IMR-90 (cell line): Measurements from ENCODE around the gene UNC93B1. TPM values are rescaled to one million over a fixed set of nuclear protein-coding genes. Genes with fewer than 3 reads are reported as not detected.
"Not testable (repeated sequence)": the region's sequence is repeated elsewhere in the genome, so short reads cannot be mapped to it uniquely, and the experiment has no call there.

ENCODE experiments used
- ATAC-seq: fragments of 200-7000 bp; cut with Tn5 transposase; 2 replicates; pipeline ENCODE4 v1.9.1; 2020; ENCODE audit warnings: low read depth, mild to moderate bottlenecking, moderate library complexity
- BruUV-seq: library from RNA; stranded (reverse); fragments of 400-500 nt; replicated peaks from 2 replicates; lab custom pipeline; 2021; lab: Mats Ljungman, UMichigan
- CTCF ChIA-PET: fragments of 300-600 bp; formaldehyde crosslinking; extraction: SDS; loops from one replicate; lab custom pipeline; 2021; ENCODE audit warnings: antibody characterized with exemption; lab: Yijun Ruan, JAX
- POLR2A ChIA-PET: fragments of 300-600 bp; sonication (Branson Sonifier 250); formaldehyde crosslinking; loops from one replicate; lab custom pipeline; 2022; ENCODE audit warnings: antibody characterized with exemption; ENCODE audit not compliant: unreplicated experiment; lab: Charles Lee
- DNase-seq: peaks from one replicate; pipeline ENCODE4 v3.0.0; 2013
- H2AFZ ChIP-seq: replicated peaks from 2 replicates; pipeline ENCODE3; 2013; ENCODE audit warnings: low read length, mild to moderate bottlenecking; ENCODE audit not compliant: poor library complexity
- H2AK5ac ChIP-seq: 2 replicates; pipeline ENCODE4 v1.6.1; 2013; ENCODE audit warnings: low read depth, low read length, inconsistent platforms
- H2AK9ac ChIP-seq: replicated peaks from 2 replicates; pipeline ENCODE3; 2013; ENCODE audit warnings: mild to moderate bottlenecking, low read depth, low read length, moderate library complexity; ENCODE audit not compliant: poor library complexity
- H2BK120ac ChIP-seq: 2 replicates; pipeline ENCODE4 v1.6.1; 2013; ENCODE audit warnings: low read depth, low read length, inconsistent platforms
- H2BK15ac ChIP-seq: 3 replicates; pipeline ENCODE4 v1.6.1; 2013; ENCODE audit warnings: low read depth, low read length, inconsistent platforms
- H2BK20ac ChIP-seq: 2 replicates; pipeline ENCODE4 v1.6.1; 2013; ENCODE audit warnings: low read depth, mild to moderate bottlenecking, inconsistent platforms, low read length, moderate library complexity
- H2BK5ac ChIP-seq: 2 replicates; pipeline ENCODE4 v1.6.1; 2013; ENCODE audit warnings: mild to moderate bottlenecking, low read depth, low read length, inconsistent platforms; ENCODE audit not compliant: poor library complexity, severe bottlenecking
- H3K14ac ChIP-seq: replicated peaks from 2 replicates; pipeline ENCODE4 v1.6.1; 2013; ENCODE audit warnings: low read depth, low read length, inconsistent platforms
- H3K18ac ChIP-seq: 2 replicates; pipeline ENCODE4 v1.6.1; 2013; ENCODE audit warnings: low read depth, low read length, control low read depth
- H3K23ac ChIP-seq: 2 replicates; pipeline ENCODE4 v1.6.1; 2013; ENCODE audit warnings: low read depth, low read length, inconsistent platforms
- H3K27ac ChIP-seq: 2 replicates; pipeline ENCODE4 v1.5.1; 2013; ENCODE audit warnings: mild to moderate bottlenecking, control low read depth, low read length; ENCODE audit not compliant: insufficient read depth
- H3K27me3 ChIP-seq: 2 replicates; pipeline ENCODE4 v1.6.1; 2013; ENCODE audit warnings: low read length; ENCODE audit not compliant: control insufficient read depth, insufficient read depth
- H3K36me3 ChIP-seq: 2 replicates; pipeline ENCODE4 v1.6.1; 2013; ENCODE audit warnings: low read length, mixed read lengths; ENCODE audit not compliant: control insufficient read depth, insufficient read depth
- H3K4ac ChIP-seq: 2 replicates; pipeline ENCODE4 v1.6.1; 2013; ENCODE audit warnings: low read depth, low read length, inconsistent platforms
- H3K4me1 ChIP-seq: 2 replicates; pipeline ENCODE4 v1.6.1; 2013; ENCODE audit warnings: low read length, mixed read lengths; ENCODE audit not compliant: control insufficient read depth, insufficient read depth
- H3K4me2 ChIP-seq: 2 replicates; pipeline ENCODE4 v1.6.1; 2013; ENCODE audit warnings: low read depth, mild to moderate bottlenecking, control low read depth, low read length, moderate library complexity
- H3K4me3 ChIP-seq: 2 replicates; pipeline ENCODE4 v1.5.1; 2013; ENCODE audit warnings: low read depth, mild to moderate bottlenecking, control low read depth, low read length, moderate library complexity; ENCODE audit not compliant: insufficient read depth
- H3K56ac ChIP-seq: 2 replicates; pipeline ENCODE4 v1.6.1; 2013; ENCODE audit warnings: low read length, inconsistent platforms; ENCODE audit not compliant: insufficient read depth; ENCODE audit errors: extremely low read depth
- H3K79me1 ChIP-seq, 2 experiments: 2 replicates each; pipeline ENCODE4 v1.6.1; 2013; ENCODE audit warnings: low read length in 2 of 2, inconsistent platforms in 1 of 2, low read depth in 1 of 2
- H3K9ac ChIP-seq: 2 replicates; pipeline ENCODE4 v1.6.1; 2013; ENCODE audit warnings: low read depth, low read length, control low read depth
- H3K9me1 ChIP-seq: 2 replicates; pipeline ENCODE4 v1.6.1; 2013; ENCODE audit warnings: low read length, inconsistent platforms; ENCODE audit not compliant: insufficient read depth
- H3K9me3 ChIP-seq: 2 replicates; pipeline ENCODE4 v1.6.1; 2013; ENCODE audit warnings: low read length; ENCODE audit not compliant: control insufficient read depth, insufficient read depth
- H4K20me1 ChIP-seq: 2 replicates; pipeline ENCODE4 v1.6.1; 2013; ENCODE audit warnings: low read length, inconsistent platforms; ENCODE audit not compliant: insufficient read depth
- H4K5ac ChIP-seq: 2 replicates; pipeline ENCODE4 v1.6.1; 2013; ENCODE audit warnings: mild to moderate bottlenecking, low read depth, low read length, control low read depth
- H4K8ac ChIP-seq, 2 experiments: 2 replicates each; pipeline ENCODE4 v1.6.1; 2013; ENCODE audit warnings: low read depth in 2 of 2, low read length in 2 of 2, control low read depth in 1 of 2, inconsistent platforms in 1 of 2
- H4K91ac ChIP-seq: 2 replicates; pipeline ENCODE4 v1.6.1; 2013; ENCODE audit warnings: low read depth, low read length, inconsistent platforms; ENCODE audit not compliant: insufficient read depth
- WGBS, 2 experiments: methylation state at CpG; one replicate each; pipeline versions ENCODE4 v1.1.5 to v1.1.7; 2013; ENCODE audit warnings: missing lambda C conversion rate in 2 of 2; ENCODE audit not compliant: insufficient read length in 1 of 2; ENCODE audit errors: extremely low coverage in 2 of 2; 5-methylcytosine and 5-hydroxymethylcytosine counted together
- dilution Hi-C: fragments of 300-500 bp; cut with HindIII; formaldehyde crosslinking; loops from one replicate; pipeline ENCODE4 v1.14.3; 2018; ENCODE audit warnings: low sequenced_read_pairs; ENCODE audit not compliant: unreplicated experiment
- in situ Hi-C: fragments of 300-500 bp; cut with MboI; formaldehyde crosslinking; loops from 3 replicates; pipeline ENCODE4 v1.14.3; 2019; ENCODE audit warnings: low sequenced_read_pairs, inconsistent platforms, mixed read lengths
- intact Hi-C: fragments of 100-400 bp; cut with micrococcal nuclease; formaldehyde crosslinking; loops from 2 replicates; pipeline ENCODE4 v1.10.0; 2022
- polyA plus RNA-seq, 3 experiments: library from polyadenylated mRNA; depleted of rRNA; stranded (reverse); fragments of >200 nt; gene quantifications; 2 replicates each; pipeline ENCODE4 v1.2.3, GENCODE V29; 2012; ENCODE audit warnings: low replicate concordance in 1 of 3
- total RNA-seq: library from RNA; depleted of rRNA; stranded (reverse); fragments of >200 nt; gene quantifications from 2 replicates; pipeline ENCODE4 v1.2.3, GENCODE V29; 2012

UNC93B1 gene
- total and polyA plus RNA-seq, 2 of the 4 experiments (the other 2 are of a cell fraction) = 10.9 to 19.2 TPM

DNA sequence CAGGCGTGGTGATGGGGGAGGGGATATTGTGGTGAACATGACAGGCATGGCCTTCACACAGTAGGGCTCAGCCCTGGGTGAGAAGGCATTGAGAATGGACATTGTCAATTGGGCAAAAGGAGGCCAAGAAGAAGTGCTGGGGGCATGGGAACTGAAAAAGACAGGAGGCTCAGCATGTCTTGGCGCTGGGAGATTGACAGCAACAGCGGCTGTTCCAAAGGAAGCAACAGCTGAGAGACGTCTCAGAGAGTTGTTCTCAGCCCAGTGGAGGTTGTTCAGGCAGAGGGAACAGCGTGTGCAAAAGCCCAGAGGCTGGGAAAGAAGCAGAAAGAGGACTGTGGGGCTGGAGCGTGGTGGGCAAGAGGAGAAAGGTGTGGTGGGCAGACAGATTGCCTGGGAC, 47.7 kb downstream of the UNC93B1 start:
- in situ Hi-C loops, H3K9me1 ChIP-seq, H4K20me1 ChIP-seq, ATAC-seq, H3K18ac ChIP-seq, DNase-seq, POLR2A ChIA-PET, H4K5ac ChIP-seq, H3K4me1 ChIP-seq, H2AK9ac ChIP-seq, H2BK15ac ChIP-seq, H3K27ac ChIP-seq, H3K4me3 ChIP-seq, dilution Hi-C loops, intact Hi-C loops, H2BK20ac ChIP-seq, H2BK120ac ChIP-seq, H4K91ac ChIP-seq, H3K9me3 ChIP-seq, H3K14ac ChIP-seq, H3K79me1 ChIP-seq, H3K56ac ChIP-seq, BruUV-seq, H2BK5ac ChIP-seq, H3K23ac ChIP-seq, H2AFZ ChIP-seq, H4K8ac ChIP-seq, H3K4me2 ChIP-seq, H3K9ac ChIP-seq, H3K36me3 ChIP-seq, H2AK5ac ChIP-seq, H3K4ac ChIP-seq: not testable (repeated sequence)
- CTCF ChIA-PET = interaction anchor here (0.6 to 0.9 kb wide), 3 partner anchors 9 to 366 kb away, joined by 3 to 5 read pairs (median 3); no protein-coding TSS in a partner anchor
- WGBS, 2 experiments = 30% methylated on average over 5 of the region's 6 CpGs; no CpG with 5 or more reads in 1 of the 2 experiments
- H3K27me3 ChIP-seq = peaks cover 14% of the 10 kb centered on the region; the same call in 1 of the 2 replicates
